Measurements from ENCODE around the gene LOXL1. TPM values are rescaled to one million over a fixed set of nuclear protein-coding genes. Genes with fewer than 3 reads are reported as not detected.
A peak's percentile ranks its signal among the peaks of the same experiment; 100 is the strongest.

The LOXL1 gene
- total RNA-seq, 1 donor from 2014 or later, result 260 TPM

DNA sequence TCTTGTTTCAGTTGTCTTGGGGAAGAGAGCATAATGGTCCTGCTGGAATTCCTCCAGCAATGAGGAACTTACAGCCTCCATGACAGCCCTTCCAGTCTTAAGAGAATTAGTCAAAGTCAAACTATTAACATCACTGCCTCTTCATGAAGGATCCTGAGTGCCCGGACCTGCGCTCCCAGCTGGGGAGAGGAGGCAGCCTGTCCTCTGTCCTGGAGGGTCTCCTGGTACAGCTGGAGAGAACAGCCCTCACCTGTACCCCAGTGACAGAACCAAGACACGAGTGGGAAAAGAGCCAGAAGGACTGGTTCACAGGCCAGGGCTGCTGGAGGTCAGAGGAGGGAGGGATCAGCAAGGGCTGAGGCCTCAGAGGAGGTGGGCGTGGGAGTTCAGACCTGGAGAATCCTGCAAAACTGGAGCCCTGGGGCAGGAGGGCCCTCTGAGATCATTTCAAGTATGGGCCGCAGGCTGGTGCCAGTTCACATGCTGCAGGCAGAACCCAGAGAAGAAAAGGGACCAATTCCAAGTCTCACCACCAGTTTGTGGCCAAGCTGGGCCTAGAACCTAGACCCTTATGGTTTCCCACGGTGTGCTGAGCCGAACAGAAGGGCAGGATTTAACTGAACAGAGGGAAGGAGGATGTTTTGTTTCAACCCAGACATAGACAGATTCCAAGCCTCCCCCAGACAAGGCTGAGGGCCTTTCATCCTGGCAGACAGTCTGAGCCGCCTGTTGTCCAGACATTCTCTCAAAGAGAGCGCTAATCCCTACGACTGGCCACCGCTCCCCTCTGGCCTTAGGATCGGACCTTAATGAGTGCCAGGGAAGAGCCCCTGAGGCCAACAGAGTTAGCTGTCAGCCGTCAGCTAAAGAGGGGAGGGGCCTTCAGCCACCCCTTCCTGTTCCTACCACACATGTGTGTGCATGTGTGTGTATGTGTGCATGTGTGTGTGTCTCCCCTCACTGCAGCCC is 18.2 kb downstream of the LOXL1 start:
- Histone ChIP-seq H3K9me3 (no peaks in the 10 kb centered on the region), H3K27me3 (no peaks in the 10 kb centered on the region), H3K27ac (peak overlapping the region; percentile 90 to 93), H3K4me1 (peaks cover 31 to 51% of the 10 kb centered on the region in 2 donors), H3K36me3 (peaks cover 34 to 40% of the 10 kb centered on the region in 2 donors), H3K4me3 (no peak overlapping the region)
- TF ChIP-seq, protein P1, sequence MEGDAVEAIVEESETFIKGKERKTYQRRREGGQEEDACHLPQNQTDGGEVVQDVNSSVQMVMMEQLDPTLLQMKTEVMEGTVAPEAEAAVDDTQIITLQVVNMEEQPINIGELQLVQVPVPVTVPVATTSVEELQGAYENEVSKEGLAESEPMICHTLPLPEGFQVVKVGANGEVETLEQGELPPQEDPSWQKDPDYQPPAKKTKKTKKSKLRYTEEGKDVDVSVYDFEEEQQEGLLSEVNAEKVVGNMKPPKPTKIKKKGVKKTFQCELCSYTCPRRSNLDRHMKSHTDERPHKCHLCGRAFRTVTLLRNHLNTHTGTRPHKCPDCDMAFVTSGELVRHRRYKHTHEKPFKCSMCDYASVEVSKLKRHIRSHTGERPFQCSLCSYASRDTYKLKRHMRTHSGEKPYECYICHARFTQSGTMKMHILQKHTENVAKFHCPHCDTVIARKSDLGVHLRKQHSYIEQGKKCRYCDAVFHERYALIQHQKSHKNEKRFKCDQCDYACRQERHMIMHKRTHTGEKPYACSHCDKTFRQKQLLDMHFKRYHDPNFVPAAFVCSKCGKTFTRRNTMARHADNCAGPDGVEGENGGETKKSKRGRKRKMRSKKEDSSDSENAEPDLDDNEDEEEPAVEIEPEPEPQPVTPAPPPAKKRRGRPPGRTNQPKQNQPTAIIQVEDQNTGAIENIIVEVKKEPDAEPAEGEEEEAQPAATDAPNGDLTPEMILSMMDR (IDR thresholded peaks at IDR 0.05), result no peak
- no peak for DNase-seq (ENCODE audit: low spot score in 2 of 2)
- intact Hi-C loops (cut with DNase I), result no loop called here

DNA sequence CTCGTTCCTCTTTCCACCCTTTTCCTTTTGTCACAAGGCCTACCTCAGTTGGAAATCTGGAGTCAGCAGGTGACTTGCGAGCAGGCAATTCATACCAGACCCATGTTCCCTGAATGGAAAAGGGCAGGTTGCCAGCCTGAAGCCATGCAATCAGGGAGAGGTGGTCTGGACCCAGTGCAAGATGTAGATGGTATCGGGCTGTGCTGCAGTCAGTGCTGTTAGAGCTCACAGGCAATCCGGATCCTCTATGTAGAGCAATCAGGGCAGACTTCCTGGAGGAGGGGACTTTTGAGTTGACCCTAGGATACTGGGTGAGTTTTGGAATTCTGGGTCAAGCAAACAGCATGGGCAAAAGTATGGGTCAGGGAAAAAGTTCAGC is 18.9 kb downstream of the LOXL1 start:
- TF ChIP-seq, protein P1 (IDR thresholded peaks at IDR 0.05), result no peak
- Histone ChIP-seq H3K4me3 (no peak overlapping the region), H3K27me3 (no peaks in the 10 kb centered on the region), H3K9me3 (no peaks in the 10 kb centered on the region), H3K36me3 (peaks cover 39 to 46% of the 10 kb centered on the region in 2 donors), H3K27ac (peak overlapping the region; percentile 90 to 93), H3K4me1 (peaks cover 29 to 45% of the 10 kb centered on the region in 2 donors)
- intact Hi-C loops (cut with DNase I), result no loop called here
- DNase-seq (ENCODE audit: low spot score in 2 of 2), result no peak

DNA sequence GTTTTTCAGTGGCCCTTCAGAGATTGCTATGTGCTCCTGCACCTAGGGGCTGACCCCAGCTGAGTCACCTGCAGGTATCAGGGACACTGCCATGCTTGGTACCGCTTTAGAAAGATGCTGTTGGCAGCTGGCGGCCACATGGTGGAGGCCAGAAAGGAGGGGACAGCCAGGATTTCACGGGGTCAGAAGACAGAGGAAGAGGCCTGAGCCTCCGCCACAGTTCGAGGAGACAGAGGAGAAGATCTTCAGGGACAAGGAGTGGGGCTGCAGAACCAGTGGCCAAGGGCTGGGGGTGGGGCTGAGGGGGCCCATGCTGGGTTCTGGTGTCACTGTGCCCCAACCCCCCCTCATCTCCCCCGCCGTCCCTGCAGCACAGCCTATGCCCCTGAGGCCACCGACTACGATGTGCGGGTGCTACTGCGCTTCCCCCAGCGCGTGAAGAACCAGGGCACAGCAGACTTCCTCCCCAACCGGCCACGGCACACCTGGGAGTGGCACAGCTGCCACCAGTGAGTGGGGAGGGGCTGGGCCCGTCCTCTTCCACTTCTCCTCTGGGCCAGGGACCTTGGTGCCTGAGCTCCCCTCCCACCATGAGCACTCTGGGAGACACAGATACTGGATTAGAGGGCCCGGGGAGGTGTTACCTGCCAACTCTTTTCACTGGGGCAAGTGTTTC is 19.9 kb downstream of the LOXL1 start:
- no peak overlapping the region for H3K4me3 ChIP-seq
- no peak for DNase-seq (ENCODE audit: low spot score in 2 of 2)
- peaks cover 39 to 46% of the 10 kb centered on the region in 2 donors for H3K36me3 ChIP-seq
- H3K9me3 ChIP-seq, result no peaks in the 10 kb centered on the region
- intact Hi-C loops (cut with DNase I), result no loop called here
- no peaks in the 10 kb centered on the region for H3K27me3 ChIP-seq
- H3K27ac ChIP-seq, result peak overlapping the region; percentile 90 to 93
- TF ChIP-seq, protein P1 (IDR thresholded peaks at IDR 0.05), result no peak
- peaks cover 25 to 44% of the 10 kb centered on the region in 2 donors for H3K4me1 ChIP-seq

DNA sequence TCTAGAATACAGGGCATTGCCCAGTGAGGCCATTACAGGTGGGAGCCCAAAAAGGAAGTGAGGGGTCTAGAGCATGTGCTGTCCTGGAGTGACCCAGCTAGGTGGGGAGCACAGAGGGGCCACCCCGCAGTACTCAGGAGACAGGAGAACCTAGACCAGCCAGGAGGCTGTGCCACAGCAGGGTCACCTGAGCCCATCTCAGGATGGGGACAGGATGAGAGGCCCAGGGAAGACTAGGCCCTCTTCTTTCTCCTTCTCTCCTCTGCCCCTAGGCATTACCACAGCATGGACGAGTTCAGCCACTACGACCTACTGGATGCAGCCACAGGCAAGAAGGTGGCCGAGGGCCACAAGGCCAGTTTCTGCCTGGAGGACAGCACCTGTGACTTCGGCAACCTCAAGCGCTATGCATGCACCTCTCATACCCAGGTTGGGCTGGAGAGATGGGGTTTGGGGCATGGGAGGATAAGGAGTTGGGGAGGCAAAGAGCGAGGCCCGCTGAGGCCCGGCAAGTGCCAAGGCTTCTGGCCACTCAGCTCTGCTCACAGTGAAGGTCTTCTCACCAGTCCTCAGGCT is 20.6 kb downstream of the LOXL1 start:
- no peaks in the 10 kb centered on the region for H3K9me3 ChIP-seq
- peaks cover 39 to 46% of the 10 kb centered on the region in 2 donors for H3K36me3 ChIP-seq
- peak overlapping the region; percentile 90 to 93 for H3K27ac ChIP-seq
- peak in 1 of 2 donors; percentile 49 for DNase-seq (ENCODE audit: low spot score in 2 of 2)
- intact Hi-C loops (cut with DNase I), result no loop called here
- TF ChIP-seq, protein P1 (IDR thresholded peaks at IDR 0.05), result no peak
- H3K4me3 ChIP-seq, result no peak overlapping the region
- peaks cover 26 to 42% of the 10 kb centered on the region in 2 donors for H3K4me1 ChIP-seq
- no peaks in the 10 kb centered on the region for H3K27me3 ChIP-seq

DNA sequence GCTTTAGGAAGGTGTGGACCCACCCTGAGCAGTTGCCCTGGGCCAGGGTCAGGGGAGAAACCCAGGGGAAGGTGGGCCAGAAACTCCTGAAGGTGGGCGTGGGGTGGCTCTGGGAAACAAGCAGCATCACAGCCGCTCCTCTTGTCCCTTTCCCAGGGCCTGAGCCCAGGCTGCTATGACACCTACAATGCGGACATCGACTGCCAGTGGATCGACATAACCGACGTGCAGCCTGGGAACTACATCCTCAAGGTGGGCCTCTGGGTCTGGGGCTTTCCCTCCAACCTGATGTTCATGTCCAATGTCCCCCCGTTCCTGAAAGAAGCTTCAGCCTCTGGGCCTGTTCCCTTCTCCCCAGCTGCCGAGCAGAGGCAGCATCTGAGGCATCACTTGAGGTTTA is 21.4 kb downstream of the LOXL1 start:
- DNase-seq (ENCODE audit: low spot score in 2 of 2), result peak in 1 of 2 donors; percentile 50
- intact Hi-C loops (cut with DNase I), result no loop called here
- no peak overlapping the region for H3K4me3 ChIP-seq
- TF ChIP-seq, protein P1 (IDR thresholded peaks at IDR 0.05), result no peak
- peaks cover 22 to 42% of the 10 kb centered on the region in 2 donors for H3K4me1 ChIP-seq
- H3K27ac ChIP-seq, result peak overlapping the region; percentile 90 to 93
- no peaks in the 10 kb centered on the region for H3K9me3 ChIP-seq
- H3K36me3 ChIP-seq, result peaks cover 39 to 52% of the 10 kb centered on the region in 2 donors
- no peaks in the 10 kb centered on the region for H3K27me3 ChIP-seq

All from ascending aorta (tissue), 2 donors.